LNCAP (cell line): Measurements from ENCODE around the gene PGS1.

ENCODE experiments used
- CTCF ChIP-seq: fragments of 450-650 bp; IDR thresholded peaks from 2 replicates; pipeline ENCODE4 v1.5.1; 2017; ENCODE audit warnings: mild to moderate bottlenecking

The PGS1 gene

GRCh38 chr17:78351449-78352006, 26.9 kb upstream of the PGS1 start:
- no peak for TF ChIP-seq CTCF

- TF ChIP-seq CTCF: no peak
Observed at GRCh38 chr17:78353834-78354233, 24.6 kb upstream of the PGS1 start.

- no peak for TF ChIP-seq CTCF
Observed at GRCh38 chr17:78355045-78355641, 23.3 kb upstream of the PGS1 start.

DNA sequence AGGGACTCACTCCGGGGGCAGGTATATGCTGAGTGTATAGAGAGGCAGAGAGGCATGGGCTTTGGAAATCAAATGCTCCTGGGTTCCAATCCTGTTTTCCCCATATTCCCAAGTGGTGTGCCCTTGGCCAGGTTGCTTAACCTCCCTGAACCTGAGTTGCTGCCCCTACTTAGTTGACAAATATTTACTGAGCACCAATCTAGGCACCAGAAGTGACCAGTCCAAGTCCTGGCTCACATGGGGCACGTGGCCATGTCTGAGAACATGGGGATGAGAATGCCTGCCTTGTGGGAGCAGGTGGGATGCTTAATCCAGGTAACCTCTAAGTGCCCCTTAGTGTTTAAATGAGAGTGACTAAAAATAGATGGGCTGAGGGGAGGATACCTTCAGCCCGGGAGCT, 22.7 kb upstream of the PGS1 start:
- no peak for TF ChIP-seq CTCF

- TF ChIP-seq CTCF: no peak
Observed at GRCh38 chr17:78356101-78356713, 22.2 kb upstream of the PGS1 start.

DNA sequence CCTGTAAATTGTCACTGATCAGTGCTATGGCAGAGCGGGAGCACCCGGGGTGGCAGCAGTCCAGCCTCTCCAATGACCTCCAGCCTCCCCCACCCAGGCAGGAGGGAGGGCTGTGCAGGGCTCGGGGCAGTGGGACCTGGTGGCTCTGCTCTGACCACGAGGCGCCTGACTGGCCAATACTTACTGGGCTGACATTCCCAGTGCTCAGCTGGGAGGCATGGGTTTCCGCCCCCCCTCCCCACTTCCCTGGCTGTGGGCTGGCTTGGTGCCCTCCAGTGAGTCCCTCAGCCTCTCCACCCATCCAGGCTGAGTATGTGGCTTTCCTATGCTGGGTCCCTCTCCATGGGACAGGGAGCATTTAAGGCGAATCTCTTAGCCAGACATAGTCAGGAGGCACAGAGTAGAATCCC, 21.3 kb upstream of the PGS1 start:
- no peak for TF ChIP-seq CTCF

GRCh38 chr17:78357672-78358537, 20.5 kb upstream of the PGS1 start:
- no peak for TF ChIP-seq CTCF
